HG03095 (cell line): ENCODE measurements around the gene ARHGAP22.

Experiments
- ATAC-seq: cut with Tn5 transposase; IDR thresholded peaks from one replicate; pipeline ENCODE4 v1.9.1; 2021; ENCODE audit warnings: moderate library complexity; ENCODE audit not compliant: unreplicated experiment

ARHGAP22 gene

GRCh38 chr10:48485711-48486110 is 119.2 kb downstream of the ARHGAP22 start:
- ATAC-seq: no peak

GRCh38 chr10:48484911-48485310 is 120.0 kb downstream of the ARHGAP22 start:
- no peak for ATAC-seq

GRCh38 chr10:48482207-48482606 is 122.7 kb downstream of the ARHGAP22 start:
- no peak for ATAC-seq

- no peak for ATAC-seq
Measured at GRCh38 chr10:48481385-48481784, 123.5 kb downstream of the ARHGAP22 start.

- no peak for ATAC-seq
Measured at GRCh38 chr10:48480397-48481374, 124.2 kb downstream of the ARHGAP22 start.

- ATAC-seq: no peak
Measured at GRCh38 chr10:48478980-48479811, 125.7 kb downstream of the ARHGAP22 start.

- no peak for ATAC-seq
Measured at GRCh38 chr10:48478469-48478868, 126.4 kb downstream of the ARHGAP22 start.

GRCh38 chr10:48477616-48478015 is 127.3 kb downstream of the ARHGAP22 start:
- no peak for ATAC-seq

GRCh38 chr10:48477141-48477540 is 127.7 kb downstream of the ARHGAP22 start:
- ATAC-seq: no peak

GRCh38 chr10:48476279-48476982 is 128.4 kb downstream of the ARHGAP22 start:
- ATAC-seq: no peak

GRCh38 chr10:48475943-48476278 is 129.0 kb downstream of the ARHGAP22 start:
- ATAC-seq: no peak

GRCh38 chr10:48474765-48475365 is 130.0 kb downstream of the ARHGAP22 start:
- no peak for ATAC-seq

- ATAC-seq: no peak
Measured at GRCh38 chr10:48473704-48474103, 131.2 kb downstream of the ARHGAP22 start.

GRCh38 chr10:48472501-48473069 is 132.3 kb downstream of the ARHGAP22 start:
- ATAC-seq: no peak

GRCh38 chr10:48470893-48471805 is 133.7 kb downstream of the ARHGAP22 start:
- ATAC-seq: no peak

GRCh38 chr10:48470115-48470892 is 134.6 kb downstream of the ARHGAP22 start:
- no peak for ATAC-seq

GRCh38 chr10:48469516-48470020 is 135.3 kb downstream of the ARHGAP22 start:
- no peak for ATAC-seq

GRCh38 chr10:48468866-48469511 is 135.9 kb downstream of the ARHGAP22 start:
- ATAC-seq: no peak
